ENCODE data around the gene SNX20.

Gene SNX20

DNA sequence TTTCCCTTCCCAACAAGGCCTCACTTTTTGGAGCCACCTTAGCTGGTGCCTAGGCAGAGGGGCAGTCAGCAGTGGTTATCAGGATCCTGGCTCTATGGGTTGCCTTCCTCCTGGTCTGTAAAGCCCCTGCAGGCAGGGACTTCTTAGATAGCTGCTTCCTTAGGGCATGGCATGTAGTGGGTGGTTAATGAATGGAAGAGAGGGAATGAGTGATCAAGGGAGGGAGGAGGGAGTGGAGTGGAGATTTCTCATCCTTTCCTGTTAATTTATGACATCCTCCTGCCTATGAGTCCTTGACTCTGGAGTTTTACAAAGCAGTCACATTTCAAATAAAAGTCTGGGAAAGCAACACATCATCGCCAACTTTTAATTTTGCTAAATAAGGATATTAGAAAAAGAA lies 40.7 kb downstream of the SNX20 start:
- DNase-seq (ENCODE audit: extremely low spot score, insufficient read length, low read depth) = no peak
- no peak for FAIRE-seq

DNA sequence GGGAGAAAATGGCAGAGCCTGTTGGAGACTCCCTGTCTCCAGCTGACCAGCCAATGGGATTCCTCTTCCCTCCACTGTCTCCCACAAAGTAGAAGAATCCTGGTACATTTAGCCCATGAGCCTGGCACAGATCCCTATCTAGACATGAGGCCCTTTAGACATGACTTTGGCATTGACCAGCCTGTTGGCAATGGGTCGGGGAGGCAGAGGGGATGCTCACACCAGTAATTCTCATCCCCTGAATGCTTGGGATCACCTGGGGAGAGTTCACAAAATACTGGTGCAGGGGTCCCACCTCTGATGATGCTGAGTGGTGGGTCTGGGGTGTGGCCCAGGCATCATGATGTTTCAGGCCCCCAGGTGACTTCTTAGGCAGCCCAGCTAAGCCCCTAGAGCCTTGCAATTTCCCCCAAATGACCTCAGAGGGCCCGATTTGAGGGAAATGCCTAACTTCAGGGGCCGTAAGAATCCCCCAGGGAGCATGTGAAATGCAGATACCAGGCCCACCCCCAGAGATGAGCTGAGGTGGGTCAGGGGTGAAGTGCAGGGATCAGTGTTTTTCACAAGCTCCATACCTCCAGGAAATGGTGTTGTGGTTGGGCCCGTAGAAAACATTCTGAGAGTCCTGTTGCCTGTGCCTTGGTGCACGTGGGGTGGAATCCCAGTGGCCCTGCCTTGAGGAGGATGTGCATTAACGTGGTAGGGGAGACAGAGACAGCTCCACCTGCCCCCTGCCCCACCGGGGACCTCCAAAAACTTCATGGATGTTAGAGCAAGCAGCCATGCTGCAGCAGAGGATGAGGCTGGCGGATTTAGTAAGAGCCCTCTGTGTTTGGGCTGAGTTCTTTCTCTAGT lies 42.1 kb downstream of the SNX20 start:
- FAIRE-seq (no peak), DNase-seq (ENCODE audit: extremely low spot score, insufficient read length, low read depth) (no peak)

DNA sequence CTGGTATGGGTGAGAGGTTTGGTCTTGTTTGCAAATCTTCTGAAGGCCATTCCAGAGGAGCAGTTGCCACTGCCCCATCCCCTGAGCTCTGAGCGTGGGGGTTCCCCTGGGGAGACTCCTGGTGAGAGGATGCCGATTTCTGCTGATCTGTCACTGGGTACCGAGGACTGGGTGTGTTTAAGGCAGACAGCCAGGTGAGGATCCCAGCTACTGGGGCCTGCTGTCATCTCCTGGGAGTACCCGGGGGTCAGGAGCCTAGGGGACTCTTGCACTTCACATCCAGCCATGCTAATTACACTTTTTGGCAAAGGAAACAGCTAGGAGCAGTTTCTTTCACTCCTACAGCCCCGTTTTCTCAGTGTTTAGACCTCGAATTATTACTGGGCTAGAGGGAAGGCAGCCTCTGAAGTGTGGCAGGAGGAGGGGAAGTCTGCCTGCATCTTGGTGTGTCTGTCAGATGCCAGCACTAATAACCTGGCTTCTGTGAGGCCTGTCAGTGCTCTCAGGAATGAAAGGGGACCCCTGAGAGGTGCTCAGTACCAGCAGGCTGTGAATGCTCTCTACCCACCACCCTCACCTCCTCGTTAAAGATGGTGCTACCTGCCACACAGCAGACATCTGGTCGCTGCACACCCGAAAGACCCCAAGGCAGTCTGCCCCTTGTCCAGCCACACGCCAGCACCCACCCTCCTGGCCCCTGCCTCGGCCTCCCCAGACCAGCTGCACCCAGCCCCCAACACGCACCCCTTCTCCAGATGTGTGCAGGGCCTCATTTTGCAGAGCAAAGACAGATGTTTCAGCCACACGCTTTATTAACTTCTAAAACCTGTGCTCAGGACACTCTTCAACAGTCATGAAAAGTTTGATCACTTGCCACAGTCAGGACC lies 43.2 kb downstream of the SNX20 start:
- DNase-seq (ENCODE audit: extremely low spot score, insufficient read length, low read depth) = no peak
- FAIRE-seq = no peak

DNA sequence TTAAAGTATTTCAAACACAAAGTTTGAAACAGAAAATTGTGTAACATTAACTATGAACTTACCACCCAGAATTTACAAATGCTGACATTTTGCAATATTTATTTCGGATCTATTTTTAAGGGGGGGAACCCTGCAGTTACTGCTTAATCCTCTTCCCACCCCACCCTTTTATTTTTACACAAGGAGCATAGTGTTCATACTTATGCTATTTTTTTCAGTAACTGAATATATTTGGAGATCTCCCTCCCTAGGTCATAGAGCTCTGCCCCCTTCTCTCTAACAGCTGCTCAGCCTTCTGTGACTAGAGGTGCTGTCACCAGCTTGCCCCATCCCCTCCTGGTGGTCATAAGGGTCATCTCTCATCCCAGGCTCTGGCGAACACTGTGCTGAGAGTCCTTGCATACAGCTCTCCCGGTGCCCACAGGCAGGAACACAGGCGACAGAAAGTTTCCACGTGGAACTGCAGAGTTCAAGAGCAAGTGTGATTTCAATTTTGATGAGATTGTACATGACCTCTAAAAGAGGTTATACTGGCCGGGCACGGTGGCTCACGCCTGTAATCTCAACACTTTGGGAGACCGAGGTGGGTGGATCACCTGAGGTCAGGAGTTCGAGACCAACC lies 44.2 kb downstream of the SNX20 start:
- DNase-seq (ENCODE audit: extremely low spot score, insufficient read length, low read depth) = no peak
- no peak for FAIRE-seq

DNA sequence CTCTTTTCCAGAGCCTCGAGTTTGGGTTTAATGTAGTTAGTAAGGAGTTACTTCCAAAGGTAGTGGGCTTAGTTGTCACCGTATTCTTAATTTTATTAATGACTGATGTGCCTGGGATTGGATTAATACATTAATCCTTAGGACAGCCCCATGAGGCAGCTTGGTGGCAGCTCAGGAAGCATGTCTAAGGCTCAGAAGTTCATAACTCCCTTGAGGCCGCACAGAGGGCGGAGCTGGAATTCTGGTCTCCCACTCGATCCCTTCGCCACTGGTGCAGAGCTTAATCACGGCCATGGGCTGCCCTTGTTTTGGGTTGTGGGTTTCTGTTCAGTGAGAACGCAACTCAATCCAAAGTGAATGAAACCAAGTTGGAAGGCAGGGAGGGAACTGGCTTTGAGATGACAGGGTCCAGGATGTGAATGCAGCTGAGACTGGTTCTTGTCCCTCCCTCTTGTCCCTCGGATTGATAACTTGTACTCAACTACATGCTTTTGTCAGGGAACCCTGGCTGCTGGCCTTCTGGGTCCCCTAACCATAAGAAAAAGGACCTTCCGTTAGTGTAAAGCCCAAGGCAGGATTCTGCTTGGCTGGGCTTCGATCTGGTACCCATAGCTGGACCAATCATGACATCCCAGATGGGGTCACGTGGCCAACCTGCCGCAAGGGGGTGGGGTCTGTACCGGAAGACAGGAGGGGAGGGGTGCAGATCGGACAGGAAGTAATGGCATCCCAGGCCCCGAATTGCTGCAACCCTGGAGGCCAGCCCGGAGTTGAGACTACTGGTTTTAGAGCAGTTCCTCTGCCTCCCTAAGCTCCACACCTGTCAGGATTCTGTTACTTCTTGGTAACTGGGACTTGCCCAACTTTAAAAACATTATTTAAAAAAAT lies 45.4 kb downstream of the SNX20 start:
- no peak for DNase-seq (ENCODE audit: extremely low spot score, insufficient read length, low read depth)
- FAIRE-seq = no peak

DNA sequence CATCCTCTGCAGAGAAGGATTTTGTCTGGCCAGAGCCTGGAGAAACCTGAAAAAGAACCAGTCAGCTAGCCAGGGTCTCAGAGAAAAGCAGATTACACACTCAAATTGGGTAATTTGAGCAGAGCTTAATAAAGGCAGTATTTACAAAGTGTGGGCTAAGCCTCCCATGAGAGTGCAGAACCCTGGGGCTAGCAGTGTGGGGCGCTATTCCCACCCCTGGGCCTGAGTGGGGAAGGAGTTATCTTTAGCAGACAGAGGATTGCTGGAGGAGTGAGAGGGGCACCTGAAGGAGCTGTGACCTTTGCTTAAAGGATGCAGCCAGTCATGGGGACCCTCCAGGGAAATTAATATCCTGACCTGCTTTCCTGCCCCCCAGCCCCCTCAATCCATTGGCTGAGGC lies 46.2 kb downstream of the SNX20 start:
- no peak for DNase-seq (ENCODE audit: extremely low spot score, insufficient read length, low read depth)
- no peak for FAIRE-seq

DNA sequence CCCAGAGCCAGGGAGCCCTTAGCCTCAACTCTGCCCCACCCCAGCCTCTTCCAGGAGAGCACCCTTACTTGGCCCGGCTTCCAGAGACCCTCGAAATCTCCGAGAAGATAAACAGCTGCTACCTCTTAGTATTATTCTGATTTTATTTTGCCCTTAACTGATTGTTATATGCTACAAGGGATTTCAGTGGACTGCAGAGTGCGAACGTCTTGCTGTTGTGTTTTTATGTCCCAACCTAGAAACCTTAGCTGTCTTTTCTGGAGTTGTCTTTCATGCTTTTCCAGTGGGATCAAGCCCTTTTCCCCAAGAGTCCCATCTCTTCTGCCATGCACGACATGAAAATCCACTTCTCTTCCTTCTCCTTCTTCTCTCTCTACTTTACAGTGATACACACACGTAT lies 47.0 kb downstream of the SNX20 start:
- no peak for FAIRE-seq
- DNase-seq (ENCODE audit: extremely low spot score, insufficient read length, low read depth) = no peak

DNA sequence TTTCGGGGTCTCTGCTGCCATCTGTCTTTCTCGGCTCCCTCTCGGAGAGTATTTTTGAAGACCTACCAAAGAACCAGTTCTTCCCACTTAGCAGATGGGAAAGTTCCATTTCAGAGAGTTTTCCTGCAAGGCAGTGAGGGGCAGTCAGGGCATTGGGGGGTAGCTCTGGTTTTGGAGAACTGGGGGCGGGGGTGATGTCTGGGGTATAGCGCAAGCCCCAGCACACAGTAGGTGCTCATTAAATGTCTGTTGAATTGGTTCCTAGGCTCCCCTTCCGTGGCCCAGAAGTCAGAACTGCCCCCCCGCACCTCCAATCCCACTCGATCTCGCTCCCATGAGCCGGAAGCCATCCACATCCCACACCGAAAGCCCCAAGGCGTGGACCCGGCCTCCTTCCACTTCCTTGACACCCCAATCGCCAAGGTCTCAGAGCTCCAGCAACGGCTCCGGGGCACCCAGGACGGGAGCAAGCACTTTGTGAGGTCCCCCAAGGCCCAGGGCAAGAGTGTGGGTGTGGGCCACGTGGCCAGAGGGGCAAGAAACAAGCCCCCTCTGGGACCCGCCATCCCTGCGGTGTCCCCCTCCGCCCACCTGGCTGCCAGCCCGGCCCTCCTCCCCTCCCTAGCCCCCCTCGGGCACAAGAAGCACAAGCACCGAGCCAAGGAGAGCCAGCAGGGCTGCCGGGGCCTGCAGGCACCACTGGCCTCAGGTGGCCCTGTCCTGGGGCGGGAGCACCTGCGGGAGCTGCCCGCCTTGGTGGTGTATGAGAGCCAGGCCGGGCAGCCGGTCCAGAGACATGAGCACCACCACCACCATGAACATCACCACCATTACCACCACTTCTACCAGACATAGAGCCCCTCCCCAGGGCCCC lies 47.9 kb downstream of the SNX20 start:
- FAIRE-seq (no peak), DNase-seq (ENCODE audit: extremely low spot score, insufficient read length, low read depth) (no peak)

DNA sequence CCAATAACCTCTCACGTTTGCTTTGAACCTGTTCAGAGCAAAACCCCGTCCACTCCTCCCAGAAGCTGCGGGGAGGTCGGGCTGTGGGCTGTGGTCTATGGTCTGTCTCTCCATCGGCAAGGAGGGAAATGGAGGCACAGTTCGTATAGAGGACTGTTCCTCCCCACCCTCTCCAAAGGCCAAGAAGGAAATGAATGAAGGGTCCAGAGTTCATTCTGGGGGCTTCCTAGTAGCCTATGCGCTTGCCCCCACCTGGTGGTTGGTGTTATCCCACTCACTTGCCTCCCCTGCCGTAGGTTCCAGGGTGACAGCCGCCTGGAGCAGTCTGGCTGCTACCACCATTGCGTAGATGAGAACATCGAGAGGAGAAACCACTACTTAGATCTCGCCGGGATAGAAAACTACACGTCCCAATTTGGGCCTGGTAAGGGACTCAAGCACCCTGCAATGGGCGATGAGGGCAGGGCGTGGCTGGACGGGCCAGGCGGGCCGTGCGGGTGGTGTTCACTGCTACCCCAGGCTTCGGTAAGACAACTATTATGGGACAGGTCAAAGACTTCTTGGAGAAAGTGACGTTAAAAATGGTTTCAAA lies 49.0 kb downstream of the SNX20 start:
- FAIRE-seq (no peak), DNase-seq (ENCODE audit: extremely low spot score, insufficient read length, low read depth) (no peak)

DNA sequence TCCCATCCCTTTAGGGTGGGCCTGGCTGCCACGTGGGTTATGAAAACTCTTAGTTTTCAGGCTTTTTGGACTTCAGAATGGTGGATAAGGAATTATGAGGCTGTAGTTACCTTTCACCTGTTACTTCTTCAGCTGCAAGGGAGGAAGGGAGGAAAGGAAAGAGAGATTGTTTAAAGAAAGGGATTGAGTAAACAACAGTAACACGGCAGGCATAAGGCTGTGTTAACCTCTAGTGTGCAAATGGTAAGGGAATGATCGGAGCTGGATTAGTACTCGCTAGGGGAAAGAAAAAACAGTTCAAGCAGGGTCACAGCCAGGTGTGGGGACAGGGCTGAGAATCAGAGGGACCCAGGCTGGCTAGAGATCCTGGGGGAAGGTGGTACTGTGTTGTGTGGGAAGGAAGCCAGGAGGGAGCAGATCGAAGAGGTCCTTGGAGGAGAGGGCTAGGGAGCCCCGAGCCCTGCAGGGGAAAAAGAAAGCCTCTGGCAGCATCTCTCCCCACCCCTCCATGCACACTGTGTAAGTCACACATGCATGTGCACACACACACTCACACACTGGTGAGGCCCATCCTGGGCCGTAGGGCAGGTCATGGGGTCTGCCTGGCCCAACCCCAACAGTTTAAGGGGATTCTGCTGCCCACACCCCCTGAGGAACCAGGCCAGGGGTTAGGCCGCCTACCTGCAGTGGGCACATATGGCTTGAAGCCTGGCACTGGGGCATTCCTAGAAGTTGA lies 49.7 kb downstream of the SNX20 start:
- FAIRE-seq (no peak), DNase-seq (ENCODE audit: extremely low spot score, insufficient read length, low read depth) (no peak)

DNA sequence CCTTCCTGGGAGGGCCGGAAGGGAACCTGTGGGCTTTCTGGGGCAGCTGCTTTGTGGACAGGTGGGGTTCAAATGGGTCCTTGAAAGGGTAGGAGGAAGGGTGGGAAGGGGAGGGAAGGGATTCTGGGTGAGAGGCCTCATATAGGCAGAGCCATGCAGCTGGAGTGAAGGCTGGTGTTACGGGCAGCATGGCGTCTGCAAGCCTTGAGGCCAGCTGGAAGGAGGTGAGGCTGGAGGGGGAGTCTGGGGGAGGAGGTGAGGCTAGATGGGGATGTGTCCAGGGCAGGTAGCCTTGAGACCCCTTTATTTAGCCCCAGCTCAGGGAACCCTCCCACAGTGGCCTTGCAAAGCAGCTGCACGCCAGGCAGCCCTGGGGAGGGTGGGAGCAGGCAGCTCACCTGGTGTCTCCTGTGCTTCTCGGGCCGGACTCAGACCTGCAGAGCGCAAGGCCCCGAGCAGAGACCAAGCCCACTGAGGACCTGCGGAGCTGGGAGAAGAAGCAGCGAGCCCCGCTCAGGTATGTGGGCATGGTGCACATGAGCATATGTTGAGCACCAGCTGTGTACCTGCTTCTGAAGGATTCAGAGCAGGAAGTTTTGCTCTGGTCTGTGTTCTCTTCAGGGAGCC lies 50.6 kb downstream of the SNX20 start:
- no peak for DNase-seq (ENCODE audit: extremely low spot score, insufficient read length, low read depth)
- no peak for FAIRE-seq

DNA sequence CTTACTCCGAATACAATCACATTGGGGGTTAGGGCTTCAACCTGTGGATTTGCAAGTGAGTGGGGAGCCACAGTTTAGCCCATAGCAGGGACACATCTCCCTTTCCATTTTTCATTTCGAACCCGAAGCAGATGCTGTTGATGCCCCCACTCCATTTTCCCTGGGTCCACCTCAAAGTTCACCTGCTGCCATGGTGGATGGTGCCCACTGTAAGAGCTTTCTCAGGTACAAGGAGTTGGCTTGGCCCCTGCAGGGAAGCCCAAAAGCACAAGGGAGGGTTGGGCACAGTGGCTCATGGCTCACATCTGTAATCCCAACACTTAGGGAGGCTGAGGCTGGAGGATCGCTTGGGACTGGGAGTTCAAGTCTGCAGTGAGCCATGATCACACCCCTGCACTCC lies 51.8 kb downstream of the SNX20 start:
- DNase-seq (ENCODE audit: extremely low spot score, insufficient read length, low read depth) (no peak), FAIRE-seq (no peak)

DNA sequence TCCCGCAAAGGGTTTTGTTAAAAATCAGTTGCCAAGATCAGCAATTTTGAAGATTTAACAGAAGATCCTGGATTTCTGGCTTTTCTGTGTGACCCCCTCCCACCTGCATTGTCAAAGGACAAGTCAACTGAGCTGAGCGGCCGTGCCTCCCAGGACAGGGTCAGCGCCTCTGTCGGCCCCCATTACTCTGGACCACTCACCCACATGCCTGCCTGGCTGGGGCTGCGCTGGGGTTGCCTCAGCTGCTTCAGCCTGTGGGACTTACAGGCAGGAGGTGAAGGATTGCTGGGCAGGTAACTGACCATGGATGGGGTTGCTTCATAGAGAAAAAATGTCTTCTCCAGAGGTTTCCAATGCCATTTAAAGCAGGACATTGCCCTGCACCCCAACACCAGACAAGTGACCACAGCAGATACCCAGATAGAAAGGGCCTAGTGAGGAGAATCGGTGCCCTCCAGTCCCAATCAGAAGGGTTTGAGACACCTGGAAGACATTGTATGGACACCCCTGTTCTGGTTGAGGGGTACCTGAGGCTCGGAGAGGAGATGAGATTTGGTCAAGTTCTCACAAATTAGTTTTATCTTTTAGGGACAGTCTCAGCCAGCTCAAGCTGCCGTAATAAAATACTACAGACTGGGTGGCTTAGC lies 52.8 kb downstream of the SNX20 start:
- FAIRE-seq = no peak
- DNase-seq (ENCODE audit: extremely low spot score, insufficient read length, low read depth) = no peak

DNA sequence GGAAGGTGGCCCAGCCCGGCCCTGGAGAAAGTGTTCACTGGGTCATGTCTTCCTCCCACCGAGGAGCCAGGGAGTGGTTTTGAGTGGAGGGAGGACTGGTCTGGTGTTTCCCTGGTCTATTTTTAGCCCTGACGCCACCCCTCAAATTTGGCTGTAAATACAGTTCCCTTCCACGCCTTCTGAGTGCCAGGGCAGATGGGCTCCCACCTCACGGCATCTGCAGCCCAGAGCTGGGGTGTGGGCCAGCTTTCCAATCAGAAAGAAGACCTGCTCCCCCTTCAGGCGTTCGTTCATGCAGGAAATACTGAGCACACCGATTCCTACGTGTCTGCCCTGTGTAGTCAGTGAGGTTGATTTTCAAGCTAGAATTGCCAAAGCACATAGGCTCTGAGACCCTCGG lies 53.7 kb downstream of the SNX20 start:
- FAIRE-seq (peak; percentile 29), DNase-seq (ENCODE audit: extremely low spot score, insufficient read length, low read depth) (no peak)

DNA sequence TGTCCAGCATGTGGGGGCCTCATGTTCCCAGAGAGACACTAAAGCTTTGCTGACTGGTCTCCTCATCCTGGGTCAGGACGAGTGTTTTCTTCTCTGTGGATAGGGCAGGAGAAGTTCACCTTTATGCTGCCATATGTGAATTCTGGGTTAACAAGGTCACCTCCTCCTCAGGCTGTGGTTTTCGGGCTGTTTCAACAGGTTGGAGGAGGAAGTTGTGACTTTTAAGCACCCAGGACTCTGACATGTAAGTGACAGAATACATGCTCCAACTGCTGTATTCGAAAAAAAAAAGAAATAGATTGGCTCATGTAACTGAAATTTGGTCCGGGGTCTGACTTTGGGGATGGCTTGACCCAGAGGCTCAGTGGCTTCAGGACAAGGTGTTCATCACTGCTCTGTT lies 54.2 kb downstream of the SNX20 start:
- FAIRE-seq (no peak), DNase-seq (ENCODE audit: extremely low spot score, insufficient read length, low read depth) (no peak)

DNA sequence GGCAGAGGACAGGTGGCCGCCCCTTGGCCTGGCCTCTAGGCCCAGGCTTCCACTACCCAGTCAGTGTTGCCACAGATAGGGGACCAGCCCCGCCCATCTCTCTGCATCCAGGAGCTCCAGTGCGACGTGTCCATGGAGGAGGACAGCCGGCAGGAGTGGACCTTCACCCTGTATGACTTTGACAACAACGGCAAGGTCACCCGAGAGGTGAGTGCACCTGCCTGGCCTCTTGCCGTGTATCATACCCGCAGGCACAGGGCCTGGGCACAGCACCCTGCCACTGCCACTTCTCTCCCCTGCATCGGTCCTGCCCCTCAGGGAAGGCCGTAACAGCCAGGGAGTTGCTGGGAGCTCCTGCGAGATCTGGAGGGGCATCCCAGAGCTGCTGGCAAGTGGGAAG lies 55.7 kb downstream of the SNX20 start:
- DNase-seq (ENCODE audit: extremely low spot score, insufficient read length, low read depth) (no peak), FAIRE-seq (no peak)

DNA sequence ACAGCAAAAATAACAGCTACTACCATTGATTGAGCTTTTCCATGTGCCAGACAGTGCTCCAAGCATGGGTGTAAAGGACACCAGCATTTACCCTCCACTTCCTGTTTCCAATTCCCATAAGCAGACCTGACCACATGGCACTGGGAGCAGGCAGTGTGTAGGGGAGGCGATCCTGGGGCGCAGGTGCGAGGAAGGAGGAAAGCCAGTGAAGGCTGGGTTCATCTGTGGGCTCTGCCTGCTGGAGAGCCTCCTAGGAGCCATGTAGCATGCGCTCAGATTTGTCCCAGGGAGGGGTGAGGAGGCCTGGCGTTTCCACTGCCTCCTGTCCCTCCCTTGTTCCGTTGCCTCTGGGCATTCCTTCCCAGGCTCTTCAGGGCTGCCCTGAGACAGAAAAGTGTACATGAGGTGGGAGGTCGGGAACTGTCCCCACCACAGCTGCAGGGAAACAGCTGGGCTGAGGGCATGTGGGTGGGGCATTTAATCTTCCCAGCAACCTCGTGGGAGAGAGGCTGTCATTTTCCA lies 56.6 kb downstream of the SNX20 start:
- DNase-seq (ENCODE audit: extremely low spot score, insufficient read length, low read depth) = no peak
- FAIRE-seq = no peak

Data from GM18507 (cell line).